ENCODE data around the gene PABPC3.
A peak's percentile ranks its signal among the peaks of the same experiment; 100 is the strongest.

The PABPC3 gene

DNA sequence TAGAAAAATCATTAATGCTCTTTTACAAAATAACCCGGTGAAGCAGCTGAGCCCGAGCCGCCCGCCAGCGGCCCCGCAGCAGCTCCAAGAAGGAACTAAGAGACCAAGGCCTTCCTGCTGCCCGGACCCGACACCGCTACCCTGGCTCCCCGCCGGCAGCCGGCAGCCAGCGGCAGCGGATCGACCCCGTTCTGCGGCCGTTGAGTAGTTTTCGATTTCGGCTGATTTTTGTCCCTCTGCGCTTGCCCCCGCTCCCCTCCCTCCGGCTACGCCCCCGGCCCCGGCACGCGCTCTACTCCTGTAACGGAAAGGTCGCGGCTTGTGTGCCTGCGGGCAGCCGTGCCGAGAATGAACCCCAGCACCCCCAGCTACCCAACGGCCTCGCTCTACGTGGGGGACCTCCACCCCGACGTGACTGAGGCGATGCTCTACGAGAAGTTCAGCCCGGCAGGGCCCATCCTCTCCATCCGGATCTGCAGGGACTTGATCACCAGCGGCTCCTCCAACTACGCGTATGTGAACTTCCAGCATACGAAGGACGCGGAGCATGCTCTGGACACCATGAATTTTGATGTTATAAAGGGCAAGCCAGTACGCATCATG lies at the start of gene PABPC3:
Gene PABPC3, plus strand, starts transcription at position 286 of the 603 bp plus-strand sequence. Its CDS starts 63 bp downstream, at position 349.
- DNase-seq (ENCODE audit: low read depth), result no peak

DNA sequence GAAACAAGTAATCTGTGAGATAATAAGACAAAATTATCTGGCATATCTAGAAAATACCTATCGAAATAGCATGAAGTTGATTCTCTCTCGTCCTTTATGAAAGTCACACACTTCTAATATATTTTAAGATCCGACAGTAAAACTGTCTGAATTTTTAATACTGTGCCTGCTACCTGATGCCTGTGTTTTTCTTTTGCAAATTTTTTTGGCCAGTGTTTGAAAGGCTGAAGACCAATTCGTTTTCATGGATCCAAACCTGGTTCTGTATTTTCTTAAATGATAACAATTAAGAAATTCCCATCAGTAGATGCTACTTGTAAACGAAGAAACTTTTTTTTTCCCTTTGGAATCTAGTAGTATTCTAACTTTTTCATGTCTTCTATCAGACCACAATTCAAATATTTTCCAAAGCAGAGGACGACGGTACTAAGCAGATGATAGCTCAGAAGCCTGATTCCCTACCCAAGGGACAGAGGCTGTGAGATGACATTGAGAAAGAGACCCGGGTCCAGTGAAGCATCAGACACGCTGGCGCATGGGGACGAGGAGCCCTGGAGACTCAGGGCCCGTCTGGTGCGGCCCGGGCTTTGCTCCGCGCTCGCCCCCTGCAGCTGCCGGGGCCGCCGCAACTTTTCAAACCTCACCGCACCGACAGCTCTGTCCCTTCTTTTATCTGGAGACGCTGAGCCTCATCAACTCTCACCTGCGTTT lies 49.5 kb upstream of the PABPC3 start:
- no peak for DNase-seq (ENCODE audit: low read depth)

DNA sequence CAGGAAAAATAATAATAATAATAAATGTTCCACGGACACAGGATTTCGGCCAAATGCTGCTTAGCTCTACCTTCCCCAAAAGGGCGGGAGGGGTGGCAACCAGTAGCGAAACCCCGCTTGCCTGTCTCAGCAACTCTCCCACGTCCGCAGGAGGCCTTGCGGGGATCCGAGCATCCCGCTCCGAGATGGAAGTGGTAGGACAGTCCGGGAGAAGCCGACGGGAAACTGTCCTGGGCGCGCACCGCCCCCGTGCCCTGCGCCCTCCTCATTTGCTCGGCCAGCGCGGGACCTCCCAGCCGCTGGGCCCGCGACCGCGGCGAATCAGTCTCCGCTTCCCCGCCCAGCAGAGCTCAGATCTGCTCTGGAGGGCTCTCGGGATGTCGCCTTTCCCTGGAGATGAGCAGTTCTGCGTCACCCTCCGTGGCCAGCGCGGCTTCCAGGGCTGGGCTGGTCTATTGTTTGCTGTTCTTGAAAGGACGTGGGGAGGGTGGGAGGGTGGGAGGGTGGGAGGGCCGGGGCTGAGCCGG lies 48.9 kb upstream of the PABPC3 start:
- peak; percentile 9 for DNase-seq (ENCODE audit: low read depth)

GRCh38 chr13:25051065-25051464 lies 44.9 kb upstream of the PABPC3 start:
- DNase-seq (ENCODE audit: low read depth), result no peak

- DNase-seq (ENCODE audit: low read depth), result no peak
These were observed 36.8 kb upstream of the PABPC3 start for GRCh38 chr13:25059166-25059565.

DNA sequence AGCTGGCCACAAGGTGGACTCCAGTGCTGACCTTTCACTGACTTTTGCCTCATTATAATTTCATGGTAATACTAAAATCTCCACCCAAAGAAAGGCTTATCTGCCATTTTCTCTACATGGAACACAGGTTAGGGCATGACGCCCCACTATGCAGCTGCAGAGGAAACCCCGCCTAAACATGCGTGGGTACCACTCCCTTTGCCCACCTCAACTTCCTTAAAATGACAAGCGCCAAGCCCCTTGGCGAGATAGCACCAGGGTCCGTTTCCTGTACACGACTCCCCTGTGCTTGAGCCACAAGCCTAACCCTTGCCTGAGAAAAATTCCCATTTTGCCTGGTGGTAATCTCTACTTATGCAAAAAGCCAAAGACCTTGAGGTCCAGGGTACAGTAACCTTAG lies 36.0 kb upstream of the PABPC3 start:
- DNase-seq (ENCODE audit: low read depth), result no peak

DNA sequence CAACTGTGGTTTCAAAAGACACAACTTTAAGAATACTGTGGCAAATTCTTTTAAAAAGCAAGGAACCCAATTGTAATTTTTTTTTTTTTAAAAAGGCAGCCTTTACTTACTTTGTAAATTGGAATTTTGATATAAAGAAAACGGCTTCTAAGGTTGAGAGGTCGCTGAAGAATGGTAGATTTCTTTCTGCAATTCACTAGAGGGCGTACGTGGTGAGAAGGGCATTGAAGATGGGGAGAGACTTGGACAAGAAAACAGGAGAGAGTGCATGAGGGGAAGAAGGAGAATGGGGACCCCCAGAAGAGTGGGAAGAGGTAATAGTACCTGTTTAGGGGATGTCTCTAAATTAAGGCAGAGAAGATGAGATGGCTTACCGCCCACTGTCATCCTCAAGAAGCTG lies 33.5 kb upstream of the PABPC3 start:
- no peak for DNase-seq (ENCODE audit: low read depth)

DNA sequence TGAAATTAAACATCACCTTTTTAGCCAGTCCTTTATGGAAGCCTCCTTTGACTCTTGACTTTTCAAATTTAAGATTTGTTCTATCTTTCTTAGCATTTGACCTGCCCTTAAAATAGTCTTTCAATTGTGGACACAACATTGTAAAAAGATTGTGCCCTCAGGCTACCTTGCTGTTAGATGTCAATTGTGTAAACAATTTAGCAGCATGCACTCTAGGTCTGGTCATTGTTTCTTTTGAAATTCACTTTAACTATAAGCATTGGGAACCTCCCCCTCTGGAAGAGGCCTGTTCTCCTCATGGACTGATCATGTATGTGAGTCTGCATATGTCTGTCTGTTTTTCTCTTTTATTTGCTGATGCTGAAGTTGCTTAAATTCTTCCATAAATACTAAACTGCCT lies 31.5 kb upstream of the PABPC3 start:
- DNase-seq (ENCODE audit: low read depth), result no peak

- DNase-seq (ENCODE audit: low read depth), result no peak
These were observed 29.8 kb upstream of the PABPC3 start for GRCh38 chr13:25065974-25066770.

DNA sequence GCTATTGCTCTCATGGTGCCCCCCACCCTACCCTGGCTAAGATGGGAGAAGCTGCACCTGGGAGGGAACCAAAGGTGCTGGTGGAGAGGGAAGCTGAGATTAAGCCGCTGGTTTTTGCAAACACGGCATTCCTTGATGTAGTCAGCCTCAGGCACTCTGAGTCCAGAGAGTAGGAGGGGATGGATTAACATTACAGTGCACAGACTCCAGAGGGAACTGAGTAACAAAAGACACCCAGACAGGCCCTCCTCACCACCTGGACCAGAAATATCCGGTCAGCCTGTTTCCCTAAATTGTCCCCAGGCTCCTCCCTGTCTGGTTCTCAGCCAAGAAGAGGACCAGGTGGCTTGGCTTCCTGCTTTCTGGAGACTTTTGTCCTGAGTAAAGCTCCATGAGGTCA lies 28.9 kb upstream of the PABPC3 start:
- no peak for DNase-seq (ENCODE audit: low read depth)

GRCh38 chr13:25068810-25069209 lies 27.1 kb upstream of the PABPC3 start:
- DNase-seq (ENCODE audit: low read depth), result no peak

DNA sequence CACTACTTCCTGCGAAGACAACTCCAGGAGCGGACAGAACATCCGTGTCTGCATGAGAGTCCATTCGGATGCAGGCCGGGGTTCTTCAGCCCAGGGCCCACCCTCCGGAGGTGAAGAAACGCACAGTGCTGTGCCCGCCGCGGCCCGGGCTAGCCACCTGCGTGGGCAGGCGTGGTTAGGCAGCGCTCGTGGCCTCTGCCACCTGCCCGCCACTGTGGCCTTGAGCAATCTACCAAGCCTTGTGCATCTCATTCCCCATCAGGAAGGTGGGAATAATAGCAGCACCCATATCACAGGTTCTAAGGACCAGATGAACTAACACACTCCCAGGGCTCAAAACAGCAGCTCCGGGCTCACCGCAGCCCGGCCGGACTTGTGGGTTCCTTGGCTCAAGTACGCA lies 26.7 kb upstream of the PABPC3 start:
- no peak for DNase-seq (ENCODE audit: low read depth)

GRCh38 chr13:25069911-25070310 lies 26.0 kb upstream of the PABPC3 start:
- DNase-seq (ENCODE audit: low read depth), result no peak

GRCh38 chr13:25080773-25081172 lies 15.2 kb upstream of the PABPC3 start:
- DNase-seq (ENCODE audit: low read depth), result no peak

- DNase-seq (ENCODE audit: low read depth), result no peak
These were observed 11.8 kb upstream of the PABPC3 start for GRCh38 chr13:25084096-25084495.

- peak; percentile 41 for DNase-seq (ENCODE audit: low read depth)
These were observed 10.7 kb upstream of the PABPC3 start for GRCh38 chr13:25085125-25085742.

DNA sequence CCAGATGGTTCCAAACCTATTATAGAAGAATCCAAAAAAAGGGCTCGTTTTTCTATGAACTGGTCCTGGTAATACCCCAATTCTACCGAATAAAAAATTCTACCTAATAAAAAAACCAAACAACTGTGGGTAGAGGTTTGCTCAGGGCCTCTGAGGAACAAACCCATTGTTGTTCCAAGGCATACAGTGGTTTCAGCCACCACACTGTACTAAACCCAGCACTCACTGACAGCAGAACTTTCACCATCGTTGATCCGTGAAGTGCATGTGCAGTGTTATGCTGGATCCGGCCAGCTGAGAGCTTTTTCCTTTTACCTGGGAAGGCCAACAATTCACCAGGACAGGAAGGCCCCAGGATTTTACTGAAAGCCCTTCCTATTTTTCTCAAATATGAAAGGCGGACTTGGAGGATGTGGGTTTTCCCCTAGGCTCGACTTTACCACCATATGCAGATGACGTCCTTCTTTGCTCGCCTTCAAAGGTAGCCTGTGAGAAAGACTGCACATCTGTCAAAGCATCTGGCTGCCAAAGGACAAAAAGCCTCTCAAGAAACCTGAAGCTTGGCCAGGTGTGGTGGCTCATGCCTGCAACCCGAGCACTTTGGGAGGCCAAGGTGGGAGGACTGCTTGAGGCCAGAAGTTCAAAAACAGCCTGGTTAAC lies 7.2 kb upstream of the PABPC3 start:
- DNase-seq (ENCODE audit: low read depth), result no peak

GRCh38 chr13:25097426-25097825 lies 1.5 kb downstream of the PABPC3 start:
- no peak for DNase-seq (ENCODE audit: low read depth)

GRCh38 chr13:25103711-25104110 lies 7.8 kb downstream of the PABPC3 start:
- no peak for DNase-seq (ENCODE audit: low read depth)

DNA sequence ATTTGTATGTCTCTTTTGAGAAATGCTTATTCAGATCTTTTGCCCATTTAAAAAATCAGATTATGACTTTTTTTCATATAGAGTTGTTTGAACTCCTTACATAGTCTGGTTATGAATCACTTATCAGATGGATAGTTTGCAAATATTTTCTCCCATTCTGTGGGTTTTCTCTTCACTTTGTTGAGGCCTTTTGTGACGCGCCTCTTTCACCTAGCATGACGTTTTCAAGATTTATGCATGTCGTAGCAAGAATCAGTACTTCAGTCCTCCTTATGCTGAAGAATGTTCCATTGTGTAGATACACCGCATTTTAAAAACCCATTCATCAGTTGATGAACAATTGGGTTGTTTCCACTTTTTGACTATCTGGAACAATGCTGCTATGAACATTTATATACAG lies 13.4 kb downstream of the PABPC3 start:
- peak; percentile 24 for DNase-seq (ENCODE audit: low read depth)

DNA sequence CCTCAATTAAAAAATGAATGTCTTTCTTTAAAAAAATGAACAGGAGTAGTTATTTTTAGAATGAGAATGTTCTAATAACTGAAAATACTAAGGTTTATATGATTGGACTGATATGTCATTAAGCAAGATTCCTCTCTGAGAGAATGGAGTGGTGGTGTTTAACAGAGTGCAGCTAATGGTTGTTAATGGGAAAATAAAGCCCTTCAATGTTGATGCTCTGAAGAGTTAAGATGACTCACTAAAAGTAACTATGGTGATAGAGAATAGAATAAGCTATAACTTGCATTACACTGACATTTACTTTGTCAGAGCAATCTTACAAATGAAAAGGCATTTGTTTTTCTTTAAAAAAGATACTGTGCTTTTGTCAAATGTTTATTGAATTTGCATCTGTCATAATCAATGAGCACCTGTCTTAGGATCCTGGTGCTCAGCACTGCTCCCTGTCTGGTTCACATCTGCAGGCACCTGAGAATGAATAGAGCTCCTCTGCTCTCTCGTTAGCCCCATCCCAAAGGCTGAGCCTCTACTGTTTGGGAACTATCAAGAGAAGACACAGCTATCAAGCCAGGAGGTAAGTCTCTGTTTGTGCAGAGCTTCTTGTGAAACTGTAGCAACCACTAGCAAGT lies 15.1 kb downstream of the PABPC3 start:
- DNase-seq (ENCODE audit: low read depth), result peak; percentile 2

All from amniotic epithelial cell (primary cell).